GM23338 (cell line): ENCODE measurements around the gene PSMD5. TPM values are rescaled to one million over a fixed set of nuclear protein-coding genes. Genes with fewer than 3 reads are reported as not detected.

Experiments used
- ATAC-seq: fragments of 200-7000 bp; cut with Tn5 transposase; 3 replicates; pipeline ENCODE4 v1.9.1; 2020
- DNase-seq: peaks from one replicate; pipeline ENCODE4 v3.0.0-alpha.2; 2015; ENCODE audit warnings: low spot score
- H2AFZ ChIP-seq: fragments of 200-600 bp; sonication (generic); 2 replicates; pipeline ENCODE4 v1.8.0; 2016; ENCODE audit warnings: antibody characterized with exemption, mild to moderate bottlenecking, moderate library complexity
- H3F3A ChIP-seq: fragments of 200-600 bp; sonication (generic); replicated peaks from 2 replicates; pipeline ENCODE4 v1.8.0; 2017; ENCODE audit warnings: antibody characterized with exemption, mixed run types, low read depth
- H3K27ac ChIP-seq: fragments of 200-600 bp; sonication (generic); 2 replicates; pipeline ENCODE4 v1.6.1; 2016; ENCODE audit warnings: low read depth
- H3K27me3 ChIP-seq: fragments of 200-600 bp; sonication (generic); 2 replicates; pipeline ENCODE4 v1.8.0; 2016; ENCODE audit warnings: mild to moderate bottlenecking, mixed run types, moderate library complexity; ENCODE audit not compliant: insufficient read depth
- H3K36me3 ChIP-seq: fragments of 200-600 bp; sonication (generic); 2 replicates; pipeline ENCODE4 v1.8.0; 2016; ENCODE audit warnings: mild to moderate bottlenecking; ENCODE audit not compliant: insufficient read depth
- H3K4me1 ChIP-seq: fragments of 200-600 bp; sonication (generic); 2 replicates; pipeline ENCODE4 v1.8.0; 2016; ENCODE audit warnings: mild to moderate bottlenecking, moderate library complexity; ENCODE audit not compliant: insufficient read depth
- H3K4me2 ChIP-seq: fragments of 200-600 bp; sonication (generic); 2 replicates; pipeline ENCODE4 v1.7.1; 2017; ENCODE audit warnings: mixed run types
- H3K4me3 ChIP-seq: fragments of 200-600 bp; sonication (generic); 2 replicates; pipeline ENCODE4 v1.6.1; 2016; ENCODE audit warnings: mixed run types
- H3K79me2 ChIP-seq: fragments of 200-600 bp; sonication (generic); replicated peaks from 2 replicates; pipeline ENCODE4 v1.8.0; 2017; ENCODE audit warnings: mild to moderate bottlenecking; ENCODE audit not compliant: insufficient read depth
- H3K9me2 ChIP-seq: fragments of 200-600 bp; sonication (generic); 2 replicates; pipeline ENCODE4 v1.8.0; 2017; ENCODE audit not compliant: insufficient read depth
- H4K20me1 ChIP-seq: fragments of 200-600 bp; sonication (generic); replicated peaks from 2 replicates; pipeline ENCODE4 v1.8.0; 2017; ENCODE audit warnings: mild to moderate bottlenecking; ENCODE audit not compliant: insufficient read depth
- H3K27ac Mint-ChIP-seq: 2 replicates; pipeline ENCODE4 v1.8.0; 2020; ENCODE audit warnings: inconsistent platforms, mild to moderate bottlenecking, moderate library complexity, mixed read lengths
- H3K27me3 Mint-ChIP-seq: 3 replicates; pipeline ENCODE4 v1.8.0; 2022; ENCODE audit warnings: low read depth, mild to moderate bottlenecking, moderate library complexity, mixed read lengths, inconsistent platforms; ENCODE audit not compliant: insufficient read depth, poor library complexity
- H3K36me3 Mint-ChIP-seq: 3 replicates; pipeline ENCODE4 v1.8.0; 2021; ENCODE audit warnings: low read depth, mild to moderate bottlenecking, inconsistent platforms, moderate library complexity, mixed read lengths
- H3K4me1 Mint-ChIP-seq: 3 replicates; pipeline ENCODE4 v1.8.0; 2020; ENCODE audit warnings: mild to moderate bottlenecking, inconsistent platforms, mixed read lengths
- H3K4me3 Mint-ChIP-seq: 3 replicates; pipeline ENCODE4 v1.8.0; 2021; ENCODE audit warnings: moderate library complexity, mild to moderate bottlenecking, inconsistent platforms, mixed read lengths
- H3K9me3 Mint-ChIP-seq: 3 replicates; pipeline ENCODE4 v1.8.0; 2020; ENCODE audit warnings: moderate library complexity, mild to moderate bottlenecking, inconsistent platforms, mixed read lengths
- CREB1 ChIP-seq: fragments of 250-450 bp; sonication (Bioruptor Pico); IDR thresholded peaks from 2 replicates; pipeline ENCODE4 v1.5.0; 2020; ENCODE audit warnings: low read depth, mild to moderate bottlenecking, moderate library complexity
- EZH2 ChIP-seq: fragments of 200-600 bp; sonication (generic); IDR thresholded peaks from one replicate; pipeline ENCODE4 v1.8.0; 2017; ENCODE audit warnings: antibody characterized with exemption, mild to moderate bottlenecking, low read depth; ENCODE audit not compliant: unreplicated experiment
- EZH2phosphoT487 ChIP-seq: fragments of 200-600 bp; sonication (generic); IDR thresholded peaks from one replicate; pipeline ENCODE4 v1.8.1; 2018; ENCODE audit warnings: antibody characterized with exemption; ENCODE audit not compliant: unreplicated experiment
- JUNB ChIP-seq: IDR thresholded peaks from one replicate; pipeline ENCODE4 v1.6.1; 2016; ENCODE audit warnings: antibody characterized with exemption; ENCODE audit not compliant: unreplicated experiment
- NANOG ChIP-seq: IDR thresholded peaks from 2 replicates; pipeline ENCODE4 v1.6.1; 2016; ENCODE audit warnings: antibody characterized with exemption, borderline replicate concordance
- POLR2AphosphoS5 ChIP-seq: IDR thresholded peaks from 2 replicates; pipeline ENCODE4 v1.6.1; 2016; ENCODE audit warnings: antibody characterized with exemption, low read depth
- REST ChIP-seq: IDR thresholded peaks from one replicate; pipeline ENCODE4 v1.6.1; 2018; ENCODE audit warnings: antibody characterized with exemption; ENCODE audit not compliant: unreplicated experiment
- STAT1 ChIP-seq: IDR thresholded peaks from one replicate; pipeline ENCODE4 v1.6.1; 2016; ENCODE audit warnings: antibody characterized with exemption; ENCODE audit not compliant: unreplicated experiment
- ZNF114 ChIP-seq: fragments of 250-450 bp; sonication (Bioruptor Pico); IDR thresholded peaks from 2 replicates; pipeline ENCODE4 v1.5.0; 2020; ENCODE audit warnings: mild to moderate bottlenecking, moderate library complexity
- ZNF331 ChIP-seq: fragments of 250-450 bp; sonication (Bioruptor Pico); IDR thresholded peaks from 2 replicates; pipeline ENCODE4 v1.5.0; 2020; ENCODE audit warnings: low read depth, mild to moderate bottlenecking, moderate library complexity
- polyA plus RNA-seq: library from polyadenylated mRNA; unstranded; fragments of >200 nt; fragmentation: Nextera tagmentation; extraction: Ambion mirVana; gene quantifications from 2 replicates; pipeline ENCODE4 v1.2.1, GENCODE V29; 2016
- total RNA-seq: library from RNA; depleted of rRNA; stranded (reverse); fragments of >200 nt; shearing (Covaris generic); gene quantifications from 2 replicates; pipeline ENCODE4 v1.2.3, GENCODE V29; 2014
- TF ChIP-seq, protein P1 (sequence below), 2 experiments: fragments of 200-600 bp in 1 of 2; sonication (generic) in 1 of 2; conservative IDR thresholded peaks; 2 replicates each; pipeline versions ENCODE4 v1.5.1 to v1.6.1; 2016 to 2017; ENCODE audit warnings: antibody characterized with exemption in 2 of 2, low read depth in 2 of 2, mild to moderate bottlenecking in 2 of 2, moderate library complexity in 1 of 2
- TF ChIP-seq, protein P2 (sequence below): IDR thresholded peaks from 2 replicates; pipeline ENCODE4 v1.6.1; 2016; ENCODE audit warnings: antibody characterized with exemption

PSMD5 gene
- total and polyA plus RNA-seq, 2 experiments from 2014 or later, result 23.9 to 40.5 TPM

DNA sequence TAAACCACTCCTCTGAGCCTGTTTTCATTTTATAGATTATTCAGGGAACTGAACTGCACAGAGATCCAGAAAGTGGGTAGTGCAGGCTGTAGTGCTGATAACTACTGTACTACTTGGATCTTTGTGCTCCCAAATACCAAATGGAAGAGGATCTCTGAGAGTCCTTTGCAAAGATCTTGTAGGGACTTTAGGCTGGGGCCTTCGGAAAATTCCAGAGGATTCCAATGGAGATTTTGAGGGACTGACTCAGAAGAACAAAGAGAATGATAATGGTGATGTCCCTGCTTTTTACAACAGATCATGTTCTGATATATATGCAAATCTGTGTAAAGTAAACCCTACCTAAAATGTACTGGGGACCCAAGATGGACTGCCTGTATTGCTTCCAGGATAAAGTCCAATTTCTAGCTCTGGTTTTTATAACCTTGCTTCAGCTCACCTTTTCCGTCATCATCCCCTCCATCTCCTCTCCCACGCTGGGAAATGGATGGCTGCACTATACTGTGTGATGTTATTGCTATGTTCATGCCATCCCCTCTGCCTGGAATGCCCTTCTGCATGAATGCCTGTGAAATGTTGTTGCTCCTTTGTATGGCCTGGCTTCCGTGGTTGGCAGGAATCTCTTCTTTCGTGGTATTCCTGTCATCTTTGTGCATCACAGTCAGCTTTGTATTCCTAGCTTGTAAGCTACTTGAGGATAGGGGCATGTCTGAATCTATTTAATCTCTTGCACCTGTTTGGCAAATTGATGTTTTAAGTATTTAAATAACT, 9.7 kb upstream of the PSMD5 start (continued):
- TF ChIP-seq CREB1 (CRISPR knock-in tag), result no peak
- TF ChIP-seq, protein P1, sequence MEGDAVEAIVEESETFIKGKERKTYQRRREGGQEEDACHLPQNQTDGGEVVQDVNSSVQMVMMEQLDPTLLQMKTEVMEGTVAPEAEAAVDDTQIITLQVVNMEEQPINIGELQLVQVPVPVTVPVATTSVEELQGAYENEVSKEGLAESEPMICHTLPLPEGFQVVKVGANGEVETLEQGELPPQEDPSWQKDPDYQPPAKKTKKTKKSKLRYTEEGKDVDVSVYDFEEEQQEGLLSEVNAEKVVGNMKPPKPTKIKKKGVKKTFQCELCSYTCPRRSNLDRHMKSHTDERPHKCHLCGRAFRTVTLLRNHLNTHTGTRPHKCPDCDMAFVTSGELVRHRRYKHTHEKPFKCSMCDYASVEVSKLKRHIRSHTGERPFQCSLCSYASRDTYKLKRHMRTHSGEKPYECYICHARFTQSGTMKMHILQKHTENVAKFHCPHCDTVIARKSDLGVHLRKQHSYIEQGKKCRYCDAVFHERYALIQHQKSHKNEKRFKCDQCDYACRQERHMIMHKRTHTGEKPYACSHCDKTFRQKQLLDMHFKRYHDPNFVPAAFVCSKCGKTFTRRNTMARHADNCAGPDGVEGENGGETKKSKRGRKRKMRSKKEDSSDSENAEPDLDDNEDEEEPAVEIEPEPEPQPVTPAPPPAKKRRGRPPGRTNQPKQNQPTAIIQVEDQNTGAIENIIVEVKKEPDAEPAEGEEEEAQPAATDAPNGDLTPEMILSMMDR (conservative IDR thresholded peaks at IDR 0.05; ENCODE audit: low read depth in 2 of 2), result no peak
- no peak for TF ChIP-seq EZH2
- TF ChIP-seq STAT1, result no peak
- no peak for TF ChIP-seq EZH2phosphoT487

DNA sequence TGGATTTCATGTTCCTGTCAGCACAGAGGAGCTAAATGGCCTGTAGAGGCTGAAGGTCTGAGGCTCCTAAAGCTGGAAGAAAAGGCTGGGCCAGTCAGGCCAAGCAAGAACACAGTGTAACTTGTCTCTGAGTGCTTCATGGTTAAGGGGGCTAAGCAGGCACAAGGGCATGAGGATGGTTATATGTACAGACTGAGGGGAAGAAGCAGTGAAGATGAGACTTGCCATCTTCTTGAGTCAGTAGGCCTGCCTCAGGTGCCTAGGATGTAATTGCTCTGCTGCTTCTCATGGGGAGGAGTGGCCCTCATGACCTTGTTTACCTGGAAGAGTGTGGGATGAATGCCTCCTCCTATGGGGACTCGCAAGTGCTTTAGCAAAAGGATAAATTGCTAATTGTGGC, 8.7 kb upstream of the PSMD5 start:
- peaks cover 19% of the 10 kb centered on the region for H3K4me1 ChIP-seq
- no peaks in the 10 kb centered on the region for H3F3A ChIP-seq
- H3K9me2 ChIP-seq, result no peaks in the 10 kb centered on the region
- DNase-seq, result no peak
- H4K20me1 ChIP-seq, result no peaks in the 10 kb centered on the region
- peaks cover 23% of the 10 kb centered on the region for H3K4me1 Mint-ChIP-seq
- H3K27me3 Mint-ChIP-seq, result peaks cover 4% of the 10 kb centered on the region
- no peaks in the 10 kb centered on the region for H3K9me3 Mint-ChIP-seq
- H3K4me2 ChIP-seq, result peak overlapping the region; percentile 2; the same call in 1 of the 2 replicates
- peaks cover 8% of the 10 kb centered on the region for H3K36me3 Mint-ChIP-seq
- peak overlapping the region; percentile 88 for H3K27ac ChIP-seq
- no peaks in the 10 kb centered on the region for H3K27me3 ChIP-seq
- no peak for ATAC-seq
- H3K27ac Mint-ChIP-seq, result peak overlapping the region; percentile 97
- H3K4me3 ChIP-seq, result no peak overlapping the region
- no peak overlapping the region for H2AFZ ChIP-seq
- no peaks in the 10 kb centered on the region for H3K79me2 ChIP-seq
- H3K4me3 Mint-ChIP-seq, result no peak overlapping the region
- TF ChIP-seq ZNF331 (CRISPR knock-in tag), result no peak
- no peak for TF ChIP-seq EZH2phosphoT487
- no peak for TF ChIP-seq ZNF114 (CRISPR knock-in tag)
- H3K36me3 ChIP-seq, result no peaks in the 10 kb centered on the region

GRCh38 chr9:120850315-120850714, 7.6 kb upstream of the PSMD5 start:
- H3K4me2 ChIP-seq, result no peak overlapping the region
- Mint-ChIP-seq H3K4me1 (peaks cover 23% of the 10 kb centered on the region), H3K9me3 (no peaks in the 10 kb centered on the region), H3K27ac (no peak overlapping the region; the same call in 1 of the 2 replicates), H3K36me3 (peaks cover 8% of the 10 kb centered on the region), H3K4me3 (no peak overlapping the region), H3K27me3 (peaks cover 5% of the 10 kb centered on the region)
- no peaks in the 10 kb centered on the region for H3K36me3 ChIP-seq
- peaks cover 23% of the 10 kb centered on the region for H3K4me1 ChIP-seq
- no peak for DNase-seq
- no peak overlapping the region for H2AFZ ChIP-seq
- H3K4me3 ChIP-seq, result no peak overlapping the region
- H3K27ac ChIP-seq, result no peak overlapping the region
- no peaks in the 10 kb centered on the region for H3K9me2 ChIP-seq
- no peaks in the 10 kb centered on the region for H4K20me1 ChIP-seq
- H3K27me3 ChIP-seq, result no peaks in the 10 kb centered on the region
- H3K79me2 ChIP-seq, result no peaks in the 10 kb centered on the region; the same call in 1 of the 2 replicates
- no peak for ATAC-seq
- H3F3A ChIP-seq, result no peaks in the 10 kb centered on the region
- TF ChIP-seq POLR2AphosphoS5 (no peak), EZH2phosphoT487 (no peak), NANOG (no peak), EZH2 (no peak), REST (no peak), CREB1 (CRISPR knock-in tag) (no peak), ZNF114 (CRISPR knock-in tag) (no peak), STAT1 (no peak), ZNF331 (CRISPR knock-in tag) (no peak), JUNB (no peak)
- TF ChIP-seq, protein P2, sequence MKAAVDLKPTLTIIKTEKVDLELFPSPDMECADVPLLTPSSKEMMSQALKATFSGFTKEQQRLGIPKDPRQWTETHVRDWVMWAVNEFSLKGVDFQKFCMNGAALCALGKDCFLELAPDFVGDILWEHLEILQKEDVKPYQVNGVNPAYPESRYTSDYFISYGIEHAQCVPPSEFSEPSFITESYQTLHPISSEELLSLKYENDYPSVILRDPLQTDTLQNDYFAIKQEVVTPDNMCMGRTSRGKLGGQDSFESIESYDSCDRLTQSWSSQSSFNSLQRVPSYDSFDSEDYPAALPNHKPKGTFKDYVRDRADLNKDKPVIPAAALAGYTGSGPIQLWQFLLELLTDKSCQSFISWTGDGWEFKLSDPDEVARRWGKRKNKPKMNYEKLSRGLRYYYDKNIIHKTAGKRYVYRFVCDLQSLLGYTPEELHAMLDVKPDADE, result no peak
- TF ChIP-seq, protein P1 (conservative IDR thresholded peaks at IDR 0.05; ENCODE audit: low read depth in 2 of 2), result no peak
